ENCODE measurements around the gene RASL11B.

The RASL11B gene

GRCh38 chr4:52843958-52844357 is 18.2 kb upstream of the RASL11B start:
- Histone ChIP-seq H3K4me3 (ENCODE audit: insufficient read length, low read depth) (no peak overlapping the region), H3K9ac (ENCODE audit: insufficient read length, low read depth) (no peak overlapping the region)

GRCh38 chr4:52844596-52844995 is 17.5 kb upstream of the RASL11B start:
- TF ChIP-seq YY1 (IDR thresholded peaks at IDR 0.05; ENCODE audit: insufficient read depth, insufficient read length) (no peak), ZNF274 (IDR thresholded peaks at IDR 0.05; ENCODE audit: low read depth, low read length) (no peak), SUZ12 (IDR thresholded peaks at IDR 0.05; ENCODE audit: extremely low read depth, insufficient read depth, insufficient read length) (no peak)
- Histone ChIP-seq H3K27me3 (ENCODE audit: insufficient read depth, insufficient read length) (no peaks in the 10 kb centered on the region), H3K9me3 (ENCODE audit: insufficient read depth, low read length) (no peaks in the 10 kb centered on the region), H3K9ac (ENCODE audit: insufficient read length, low read depth) (no peak overlapping the region), H3K36me3 (ENCODE audit: insufficient read depth, insufficient read length, low read length) (no peaks in the 10 kb centered on the region), H3K4me3 (ENCODE audit: insufficient read length, low read depth) (no peak overlapping the region), H3K4me1 (ENCODE audit: insufficient read depth, insufficient read length) (no peaks in the 10 kb centered on the region)
- no peak for DNase-seq (ENCODE audit: low read depth, low spot score)

More at GRCh38 chr4:52843958-52844357, 18.2 kb upstream of the RASL11B start:
- TF ChIP-seq SUZ12 (IDR thresholded peaks at IDR 0.05; ENCODE audit: extremely low read depth, insufficient read depth, insufficient read length) (no peak), ZNF274 (IDR thresholded peaks at IDR 0.05; ENCODE audit: low read depth, low read length) (no peak), YY1 (IDR thresholded peaks at IDR 0.05; ENCODE audit: insufficient read depth, insufficient read length) (no peak)
- Histone ChIP-seq H3K4me1 (ENCODE audit: insufficient read depth, insufficient read length) (peaks cover 1% of the 10 kb centered on the region), H3K36me3 (ENCODE audit: insufficient read depth, insufficient read length, low read length) (no peaks in the 10 kb centered on the region), H3K27me3 (ENCODE audit: insufficient read depth, insufficient read length) (no peaks in the 10 kb centered on the region), H3K9me3 (ENCODE audit: insufficient read depth, low read length) (no peaks in the 10 kb centered on the region)
- DNase-seq (ENCODE audit: low read depth, low spot score): no peak

GRCh38 chr4:52846502-52846901 is 15.6 kb upstream of the RASL11B start:
- Histone ChIP-seq H3K9me3 (ENCODE audit: insufficient read depth, low read length) (no peaks in the 10 kb centered on the region), H3K27me3 (ENCODE audit: insufficient read depth, insufficient read length) (no peaks in the 10 kb centered on the region), H3K4me1 (ENCODE audit: insufficient read depth, insufficient read length) (no peaks in the 10 kb centered on the region), H3K9ac (ENCODE audit: insufficient read length, low read depth) (no peak overlapping the region), H3K36me3 (ENCODE audit: insufficient read depth, insufficient read length, low read length) (no peaks in the 10 kb centered on the region), H3K4me3 (ENCODE audit: insufficient read length, low read depth) (no peak overlapping the region)
- TF ChIP-seq YY1 (IDR thresholded peaks at IDR 0.05; ENCODE audit: insufficient read depth, insufficient read length) (no peak), ZNF274 (IDR thresholded peaks at IDR 0.05; ENCODE audit: low read depth, low read length) (no peak), SUZ12 (IDR thresholded peaks at IDR 0.05; ENCODE audit: extremely low read depth, insufficient read depth, insufficient read length) (no peak)
- no peak for DNase-seq (ENCODE audit: low read depth, low spot score)

GRCh38 chr4:52848254-52848653 is 13.9 kb upstream of the RASL11B start:
- no peaks in the 10 kb centered on the region for H3K9me3 ChIP-seq (ENCODE audit: insufficient read depth, low read length)
- H3K9ac ChIP-seq (ENCODE audit: insufficient read length, low read depth): no peak overlapping the region
- no peaks in the 10 kb centered on the region for H3K27me3 ChIP-seq (ENCODE audit: insufficient read depth, insufficient read length)
- no peaks in the 10 kb centered on the region for H3K4me1 ChIP-seq (ENCODE audit: insufficient read depth, insufficient read length)
- no peak overlapping the region for H3K4me3 ChIP-seq (ENCODE audit: insufficient read length, low read depth)
- no peaks in the 10 kb centered on the region for H3K36me3 ChIP-seq (ENCODE audit: insufficient read depth, insufficient read length, low read length)
- no peak for DNase-seq (ENCODE audit: low read depth, low spot score)
- TF ChIP-seq SUZ12 (IDR thresholded peaks at IDR 0.05; ENCODE audit: extremely low read depth, insufficient read depth, insufficient read length): no peak
- no peak for TF ChIP-seq YY1 (IDR thresholded peaks at IDR 0.05; ENCODE audit: insufficient read depth, insufficient read length)
- TF ChIP-seq ZNF274 (IDR thresholded peaks at IDR 0.05; ENCODE audit: low read depth, low read length): no peak

- Histone ChIP-seq H3K27me3 (ENCODE audit: insufficient read depth, insufficient read length) (no peaks in the 10 kb centered on the region), H3K36me3 (ENCODE audit: insufficient read depth, insufficient read length, low read length) (no peaks in the 10 kb centered on the region), H3K4me1 (ENCODE audit: insufficient read depth, insufficient read length) (no peaks in the 10 kb centered on the region), H3K9ac (ENCODE audit: insufficient read length, low read depth) (no peak overlapping the region), H3K9me3 (ENCODE audit: insufficient read depth, low read length) (no peaks in the 10 kb centered on the region), H3K4me3 (ENCODE audit: insufficient read length, low read depth) (no peak overlapping the region)
- no peak for DNase-seq (ENCODE audit: low read depth, low spot score)
- TF ChIP-seq SUZ12 (IDR thresholded peaks at IDR 0.05; ENCODE audit: extremely low read depth, insufficient read depth, insufficient read length): no peak
- TF ChIP-seq ZNF274 (IDR thresholded peaks at IDR 0.05; ENCODE audit: low read depth, low read length): no peak
- TF ChIP-seq YY1 (IDR thresholded peaks at IDR 0.05; ENCODE audit: insufficient read depth, insufficient read length): no peak
Observed at GRCh38 chr4:52850406-52851124, 11.6 kb upstream of the RASL11B start.

- Histone ChIP-seq H3K9ac (ENCODE audit: insufficient read length, low read depth) (no peak overlapping the region), H3K4me1 (ENCODE audit: insufficient read depth, insufficient read length) (no peaks in the 10 kb centered on the region), H3K36me3 (ENCODE audit: insufficient read depth, insufficient read length, low read length) (no peaks in the 10 kb centered on the region), H3K4me3 (ENCODE audit: insufficient read length, low read depth) (no peak overlapping the region), H3K27me3 (ENCODE audit: insufficient read depth, insufficient read length) (no peaks in the 10 kb centered on the region), H3K9me3 (ENCODE audit: insufficient read depth, low read length) (peaks cover 3% of the 10 kb centered on the region; the same call in 1 of the 2 replicates)
- TF ChIP-seq YY1 (IDR thresholded peaks at IDR 0.05; ENCODE audit: insufficient read depth, insufficient read length) (no peak), SUZ12 (IDR thresholded peaks at IDR 0.05; ENCODE audit: extremely low read depth, insufficient read depth, insufficient read length) (no peak), ZNF274 (IDR thresholded peaks at IDR 0.05; ENCODE audit: low read depth, low read length) (no peak)
- DNase-seq (ENCODE audit: low read depth, low spot score): no peak
Observed at GRCh38 chr4:52852041-52852440, 10.1 kb upstream of the RASL11B start.

GRCh38 chr4:52852711-52853110 is 9.4 kb upstream of the RASL11B start:
- H3K36me3 ChIP-seq (ENCODE audit: insufficient read depth, insufficient read length, low read length): no peaks in the 10 kb centered on the region
- no peak for TF ChIP-seq SUZ12 (IDR thresholded peaks at IDR 0.05; ENCODE audit: extremely low read depth, insufficient read depth, insufficient read length)
- TF ChIP-seq YY1 (IDR thresholded peaks at IDR 0.05; ENCODE audit: insufficient read depth, insufficient read length): no peak
- TF ChIP-seq ZNF274 (IDR thresholded peaks at IDR 0.05; ENCODE audit: low read depth, low read length): no peak
- H3K4me3 ChIP-seq (ENCODE audit: insufficient read length, low read depth): no peak overlapping the region
- H3K4me1 ChIP-seq (ENCODE audit: insufficient read depth, insufficient read length): no peaks in the 10 kb centered on the region
- no peak overlapping the region for H3K9ac ChIP-seq (ENCODE audit: insufficient read length, low read depth)
- DNase-seq (ENCODE audit: low read depth, low spot score): no peak
- no peaks in the 10 kb centered on the region for H3K27me3 ChIP-seq (ENCODE audit: insufficient read depth, insufficient read length)
- peaks cover 10% of the 10 kb centered on the region; the same call in 1 of the 2 replicates for H3K9me3 ChIP-seq (ENCODE audit: insufficient read depth, low read length)
